ENCODE results near the gene FBP2. TPM values are rescaled to one million over a fixed set of nuclear protein-coding genes. Genes with fewer than 3 reads are reported as not detected.

Gene FBP2
- total RNA-seq, 1 experiment from 2014 or later = not detected

- no peaks in the 10 kb centered on the region for H3K36me3 Mint-ChIP-seq (ENCODE audit: insufficient read depth, unreplicated experiment)
- H3K27ac Mint-ChIP-seq (ENCODE audit: low read depth, unreplicated experiment) = no peak overlapping the region
- no peaks in the 10 kb centered on the region for H3K4me1 Mint-ChIP-seq (ENCODE audit: insufficient read depth, unreplicated experiment)
- POLR2A ChIA-PET = no interaction called here
- CTCF ChIA-PET = no interaction called here
- no peak overlapping the region for H3K4me3 Mint-ChIP-seq (ENCODE audit: unreplicated experiment)
- intact Hi-C loops (cut with micrococcal nuclease) = no loop called here
- H3K27me3 Mint-ChIP-seq (ENCODE audit: insufficient read depth, unreplicated experiment) = peaks cover 10% of the 10 kb centered on the region
- BruUV-seq (replicated peaks) = no TSS peak
- H3K9me3 Mint-ChIP-seq (ENCODE audit: unreplicated experiment) = no peaks in the 10 kb centered on the region
- no peak for TF ChIP-seq CTCF (IDR thresholded peaks at IDR 0.05; ENCODE audit: unreplicated experiment)
- DNase-seq (ENCODE audit: unreplicated experiment) = no peak
These were observed 64.7 kb downstream of the FBP2 start for GRCh38 chr9:94528886-94529285.

- intact Hi-C loops (cut with micrococcal nuclease) = no loop called here
These were observed 66.7 kb downstream of the FBP2 start for GRCh38 chr9:94526951-94527350.

GRCh38 chr9:94526271-94526670 is 67.4 kb downstream of the FBP2 start:
- Mint-ChIP-seq H3K9me3 (ENCODE audit: unreplicated experiment) (no peaks in the 10 kb centered on the region), H3K4me3 (ENCODE audit: unreplicated experiment) (no peak overlapping the region), H3K27me3 (ENCODE audit: insufficient read depth, unreplicated experiment) (peaks cover 10% of the 10 kb centered on the region), H3K27ac (ENCODE audit: low read depth, unreplicated experiment) (no peak overlapping the region), H3K4me1 (ENCODE audit: insufficient read depth, unreplicated experiment) (no peaks in the 10 kb centered on the region), H3K36me3 (ENCODE audit: insufficient read depth, unreplicated experiment) (no peaks in the 10 kb centered on the region)
- no peak for TF ChIP-seq CTCF (IDR thresholded peaks at IDR 0.05; ENCODE audit: unreplicated experiment)
- intact Hi-C loops (cut with micrococcal nuclease) = no loop called here
- DNase-seq (ENCODE audit: unreplicated experiment) = no peak
- BruUV-seq (replicated peaks) = no TSS peak
- ChIA-PET CTCF (no interaction called here), POLR2A (interaction anchor here (0.7 kb wide), 1 partner anchor 26 kb away, joined by 3 read pairs; no protein-coding TSS in a partner anchor)

More at GRCh38 chr9:94526951-94527350, 66.7 kb downstream of the FBP2 start:
- Mint-ChIP-seq H3K27ac (ENCODE audit: low read depth, unreplicated experiment) (no peak overlapping the region), H3K9me3 (ENCODE audit: unreplicated experiment) (no peaks in the 10 kb centered on the region), H3K4me3 (ENCODE audit: unreplicated experiment) (no peak overlapping the region), H3K4me1 (ENCODE audit: insufficient read depth, unreplicated experiment) (no peaks in the 10 kb centered on the region), H3K27me3 (ENCODE audit: insufficient read depth, unreplicated experiment) (peaks cover 10% of the 10 kb centered on the region), H3K36me3 (ENCODE audit: insufficient read depth, unreplicated experiment) (no peaks in the 10 kb centered on the region)
- ChIA-PET POLR2A (no interaction called here), CTCF (interaction anchor here (0.7 kb wide), 1 partner anchor 458 kb away, joined by 3 read pairs; no protein-coding TSS in a partner anchor)
- no peak for TF ChIP-seq CTCF (IDR thresholded peaks at IDR 0.05; ENCODE audit: unreplicated experiment)
- no TSS peak for BruUV-seq (replicated peaks)
- no peak for DNase-seq (ENCODE audit: unreplicated experiment)

GRCh38 chr9:94525396-94526035 is 68.1 kb downstream of the FBP2 start:
- no peaks in the 10 kb centered on the region for H3K4me1 Mint-ChIP-seq (ENCODE audit: insufficient read depth, unreplicated experiment)
- TF ChIP-seq CTCF (IDR thresholded peaks at IDR 0.05; ENCODE audit: unreplicated experiment) = no peak
- H3K9me3 Mint-ChIP-seq (ENCODE audit: unreplicated experiment) = no peaks in the 10 kb centered on the region
- H3K4me3 Mint-ChIP-seq (ENCODE audit: unreplicated experiment) = no peak overlapping the region
- intact Hi-C loops (cut with micrococcal nuclease) = no loop called here
- BruUV-seq (replicated peaks) = no TSS peak
- ChIA-PET POLR2A (interaction anchor here (0.7 kb wide), 1 partner anchor 26 kb away, joined by 3 read pairs; no protein-coding TSS in a partner anchor), CTCF (no interaction called here)
- no peak overlapping the region for H3K27ac Mint-ChIP-seq (ENCODE audit: low read depth, unreplicated experiment)
- DNase-seq (ENCODE audit: unreplicated experiment) = no peak
- peaks cover 10% of the 10 kb centered on the region for H3K27me3 Mint-ChIP-seq (ENCODE audit: insufficient read depth, unreplicated experiment)
- no peaks in the 10 kb centered on the region for H3K36me3 Mint-ChIP-seq (ENCODE audit: insufficient read depth, unreplicated experiment)

Measured in MCF 10A (cell line).